Measurements from ENCODE around the gene PDXP. TPM values are rescaled to one million over a fixed set of nuclear protein-coding genes. Genes with fewer than 3 reads are reported as not detected.

Gene PDXP
- total RNA-seq, 2 donors from 2014 or later = 38.0 to 43.2 TPM

GRCh38 chr22:37664249-37665101 is 6.0 kb downstream of the PDXP start:
- H3K9me3 Mint-ChIP-seq = no peaks in the 10 kb centered on the region
- no peaks in the 10 kb centered on the region for H3K27me3 Mint-ChIP-seq
- no peak overlapping the region for H3K27ac Mint-ChIP-seq
- ATAC-seq (replicated peaks) = no peak
- H3K4me1 Mint-ChIP-seq = peaks cover 18% of the 10 kb centered on the region
- no peak overlapping the region for H3K4me3 Mint-ChIP-seq
- H3K36me3 Mint-ChIP-seq (ENCODE audit: low read depth) = peaks cover 42% of the 10 kb centered on the region

GRCh38 chr22:37665487-37665886 is 7.0 kb downstream of the PDXP start:
- Mint-ChIP-seq H3K9me3 (no peaks in the 10 kb centered on the region), H3K36me3 (ENCODE audit: low read depth) (peaks cover 32% of the 10 kb centered on the region), H3K27ac (no peak overlapping the region), H3K4me3 (no peak overlapping the region), H3K4me1 (peaks cover 9% of the 10 kb centered on the region), H3K27me3 (no peaks in the 10 kb centered on the region)
- ATAC-seq (replicated peaks) = no peak

- H3K4me3 Mint-ChIP-seq = peak overlapping the region; percentile 23
- no peaks in the 10 kb centered on the region for H3K27me3 Mint-ChIP-seq
- H3K9me3 Mint-ChIP-seq = no peaks in the 10 kb centered on the region
- peaks cover 22% of the 10 kb centered on the region for H3K36me3 Mint-ChIP-seq (ENCODE audit: low read depth)
- peak; percentile 77 for ATAC-seq (replicated peaks)
- H3K27ac Mint-ChIP-seq = peak overlapping the region; percentile 48
- peaks cover 4% of the 10 kb centered on the region for H3K4me1 Mint-ChIP-seq
These were observed 11.1 kb downstream of the PDXP start for GRCh38 chr22:37669586-37669985.

- peak overlapping the region; percentile 93 for H3K4me3 Mint-ChIP-seq
These were observed 13.8 kb downstream of the PDXP start for GRCh38 chr22:37672206-37672919.

GRCh38 chr22:37672920-37673455 is 14.5 kb downstream of the PDXP start:
- H3K4me1 Mint-ChIP-seq = peaks cover 9% of the 10 kb centered on the region
- H3K27ac Mint-ChIP-seq = no peak overlapping the region
- H3K27me3 Mint-ChIP-seq = no peaks in the 10 kb centered on the region
- no peak for ATAC-seq (replicated peaks)
- H3K4me3 Mint-ChIP-seq = peak overlapping the region; percentile 93
- no peaks in the 10 kb centered on the region for H3K9me3 Mint-ChIP-seq
- peaks cover 28% of the 10 kb centered on the region for H3K36me3 Mint-ChIP-seq (ENCODE audit: low read depth)

More at GRCh38 chr22:37672206-37672919, 13.8 kb downstream of the PDXP start:
- Mint-ChIP-seq H3K27ac (peak overlapping the region; percentile 52), H3K36me3 (ENCODE audit: low read depth) (peaks cover 22% of the 10 kb centered on the region), H3K27me3 (no peaks in the 10 kb centered on the region), H3K4me1 (peaks cover 9% of the 10 kb centered on the region), H3K9me3 (no peaks in the 10 kb centered on the region)
- no peak for ATAC-seq (replicated peaks)

- H3K27ac Mint-ChIP-seq = peak overlapping the region; percentile 97
These were observed 15.7 kb downstream of the PDXP start for GRCh38 chr22:37674248-37674647.

GRCh38 chr22:37674951-37675929 is 16.7 kb downstream of the PDXP start, which contains the start of gene LGALS1:
TSS of gene LGALS1 (plus strand) at chr22:37675636. CDS start at chr22:37675703, 67 bp downstream.
- peak; percentile 80 for ATAC-seq (replicated peaks)
- peaks cover 13% of the 10 kb centered on the region for H3K4me1 Mint-ChIP-seq
- peaks cover 48% of the 10 kb centered on the region for H3K36me3 Mint-ChIP-seq (ENCODE audit: low read depth)
- H3K27ac Mint-ChIP-seq = peak within 1 kb of the TSS; percentile 97
- H3K27me3 Mint-ChIP-seq = no peaks in the 10 kb centered on the region
- H3K4me3 Mint-ChIP-seq = peak within 1 kb of the TSS; percentile 93
- H3K9me3 Mint-ChIP-seq = no peaks in the 10 kb centered on the region

More at GRCh38 chr22:37674248-37674647, 15.7 kb downstream of the PDXP start:
- peak overlapping the region; percentile 93 for H3K4me3 Mint-ChIP-seq
- H3K27me3 Mint-ChIP-seq = no peaks in the 10 kb centered on the region
- H3K9me3 Mint-ChIP-seq = no peaks in the 10 kb centered on the region
- ATAC-seq (replicated peaks) = no peak
- peaks cover 9% of the 10 kb centered on the region for H3K4me1 Mint-ChIP-seq
- peaks cover 38% of the 10 kb centered on the region for H3K36me3 Mint-ChIP-seq (ENCODE audit: low read depth)

- peak; percentile 1 for ATAC-seq (replicated peaks)
- Mint-ChIP-seq H3K36me3 (ENCODE audit: low read depth) (peaks cover 48% of the 10 kb centered on the region), H3K4me3 (peak overlapping the region; percentile 93), H3K27ac (peak overlapping the region; percentile 97), H3K27me3 (no peaks in the 10 kb centered on the region), H3K4me1 (peaks cover 15% of the 10 kb centered on the region), H3K9me3 (no peaks in the 10 kb centered on the region)
These were observed 17.6 kb downstream of the PDXP start for GRCh38 chr22:37675930-37676735.

- peaks cover 22% of the 10 kb centered on the region for H3K4me1 Mint-ChIP-seq
- peak; percentile 65 for ATAC-seq (replicated peaks)
- peak overlapping the region; percentile 97 for H3K27ac Mint-ChIP-seq
- peak overlapping the region; percentile 93 for H3K4me3 Mint-ChIP-seq
- H3K36me3 Mint-ChIP-seq (ENCODE audit: low read depth) = peaks cover 48% of the 10 kb centered on the region
- no peaks in the 10 kb centered on the region for H3K27me3 Mint-ChIP-seq
- no peaks in the 10 kb centered on the region for H3K9me3 Mint-ChIP-seq
These were observed 18.4 kb downstream of the PDXP start for GRCh38 chr22:37676736-37677492.

GRCh38 chr22:37677493-37677974 is 19.0 kb downstream of the PDXP start:
- peaks cover 22% of the 10 kb centered on the region for H3K4me1 Mint-ChIP-seq
- H3K36me3 Mint-ChIP-seq (ENCODE audit: low read depth) = peaks cover 48% of the 10 kb centered on the region
- ATAC-seq (replicated peaks) = peak; percentile 1
- H3K27ac Mint-ChIP-seq = peak overlapping the region; percentile 97
- H3K9me3 Mint-ChIP-seq = no peaks in the 10 kb centered on the region
- peak overlapping the region; percentile 93 for H3K4me3 Mint-ChIP-seq
- no peaks in the 10 kb centered on the region for H3K27me3 Mint-ChIP-seq

- H3K27me3 Mint-ChIP-seq = no peaks in the 10 kb centered on the region
- H3K4me3 Mint-ChIP-seq = peak overlapping the region; percentile 93
- peaks cover 22% of the 10 kb centered on the region for H3K4me1 Mint-ChIP-seq
- no peak for ATAC-seq (replicated peaks)
- no peaks in the 10 kb centered on the region for H3K9me3 Mint-ChIP-seq
- peaks cover 48% of the 10 kb centered on the region for H3K36me3 Mint-ChIP-seq (ENCODE audit: low read depth)
- no peak overlapping the region for H3K27ac Mint-ChIP-seq
These were observed 19.8 kb downstream of the PDXP start for GRCh38 chr22:37678372-37678771.

- Mint-ChIP-seq H3K27me3 (no peaks in the 10 kb centered on the region), H3K27ac (peak overlapping the region; percentile 29), H3K4me1 (peaks cover 18% of the 10 kb centered on the region), H3K4me3 (peak overlapping the region; percentile 42), H3K9me3 (no peaks in the 10 kb centered on the region), H3K36me3 (ENCODE audit: low read depth) (peaks cover 48% of the 10 kb centered on the region)
- ATAC-seq (replicated peaks) = no peak
These were observed 21.1 kb downstream of the PDXP start for GRCh38 chr22:37679670-37680069.

Measured in activated T-helper 17 cell treated with anti-CD3 and anti-CD28 coated beads, Interleukin-2, amount 50 U/mL, for 72 hours (primary cell).